HG02884 (cell line): ENCODE results near the gene GLDC.

Experiments
- ATAC-seq: cut with Tn5 transposase; IDR thresholded peaks from one replicate; pipeline ENCODE4 v1.9.1; 2021; ENCODE audit warnings: mild to moderate bottlenecking, moderate library complexity; ENCODE audit not compliant: unreplicated experiment

The GLDC gene

DNA sequence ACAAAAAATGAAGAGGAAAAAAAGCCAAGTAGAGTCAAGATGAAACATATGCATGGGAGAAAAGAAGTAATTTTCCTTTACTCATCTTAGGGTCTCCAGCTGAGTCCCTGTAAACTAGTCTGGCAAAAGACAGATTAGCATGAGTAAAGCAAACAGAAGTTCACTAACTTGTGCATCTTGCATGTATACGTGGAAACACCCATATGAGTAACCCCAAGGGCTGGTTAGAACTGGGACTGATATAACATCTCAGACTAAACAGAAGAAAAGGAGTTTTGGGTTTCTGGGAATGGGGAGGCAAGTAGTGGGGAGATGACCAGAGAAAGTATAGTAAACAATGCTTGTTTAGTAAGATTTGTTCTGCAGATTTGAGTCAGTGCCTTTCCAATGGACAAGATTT, 20.1 kb upstream of the GLDC start:
- ATAC-seq: no peak

DNA sequence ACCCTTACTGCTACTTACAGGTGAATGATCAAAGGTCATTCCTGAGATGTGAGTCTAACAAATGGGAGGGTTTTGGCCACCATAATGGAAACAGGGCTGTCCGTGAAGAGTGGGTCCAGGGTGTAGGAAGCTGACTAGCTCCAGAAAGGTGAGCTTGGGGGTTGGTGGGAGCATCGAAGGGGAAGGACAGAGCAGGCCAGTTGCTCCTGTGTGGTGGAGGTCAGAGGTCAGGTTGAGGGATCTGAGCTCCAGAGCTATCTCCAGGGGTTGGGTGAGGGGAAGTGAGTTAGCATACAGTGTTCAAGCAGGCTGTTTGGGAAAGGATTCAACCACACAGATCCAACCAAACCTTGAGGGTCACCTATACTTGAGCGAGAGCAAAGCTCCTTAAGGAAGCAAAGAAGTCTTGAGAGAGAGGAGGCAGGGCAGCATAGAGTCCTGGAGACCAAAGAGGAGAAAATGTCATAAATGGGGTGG, 18.7 kb upstream of the GLDC start:
- ATAC-seq: no peak

DNA sequence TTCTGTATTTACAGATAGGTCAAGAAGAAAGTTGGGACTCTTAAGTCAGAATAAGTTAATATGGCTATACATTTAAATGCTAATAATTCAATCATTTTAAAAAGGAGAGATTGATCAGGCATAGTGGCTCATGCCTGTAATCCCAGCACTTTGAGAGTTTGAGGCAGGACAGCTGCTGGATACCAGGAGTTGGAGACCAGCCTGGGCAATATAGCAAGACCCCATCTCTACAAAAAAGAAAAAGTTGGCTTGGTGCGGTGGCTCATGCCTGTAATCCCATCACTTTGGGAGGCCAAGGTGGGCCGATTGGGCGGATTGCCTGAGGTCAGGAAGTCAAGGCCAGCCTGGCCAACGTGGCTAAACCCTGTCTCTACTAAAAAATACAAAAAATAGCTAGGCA, 15.0 kb upstream of the GLDC start:
- no peak for ATAC-seq

DNA sequence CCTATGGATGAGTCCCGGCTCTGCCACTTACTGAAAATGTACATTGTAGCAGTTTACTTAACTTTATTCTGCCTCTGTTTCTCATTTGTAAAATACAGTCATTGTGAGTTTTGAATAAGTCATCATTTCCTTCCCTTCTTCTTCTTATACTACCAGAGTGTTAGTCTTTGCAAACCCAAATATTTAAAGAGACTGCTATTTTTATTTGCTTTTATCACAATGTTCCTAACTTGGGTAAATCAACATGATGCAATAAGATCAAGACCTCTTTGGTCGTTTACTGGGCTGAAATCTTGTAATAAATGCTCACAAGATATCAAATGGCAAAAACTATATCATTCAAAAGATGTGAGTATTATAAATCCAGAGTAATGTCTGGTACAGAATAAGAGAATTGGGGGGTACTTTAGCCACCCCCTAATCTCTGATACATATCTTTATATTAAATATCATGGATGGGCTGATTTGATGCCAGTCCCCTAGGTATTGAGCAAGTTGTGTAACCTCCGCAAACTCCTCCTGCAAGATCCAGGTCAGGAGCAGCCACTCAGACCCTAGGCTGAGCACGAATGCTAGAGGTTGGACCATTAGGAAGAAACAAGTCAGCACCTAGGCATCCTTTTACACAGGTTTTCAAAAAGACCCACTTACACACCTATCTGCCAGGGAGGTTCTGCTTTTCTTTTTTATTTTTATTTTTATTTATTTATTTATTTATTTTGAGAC, 13.3 kb upstream of the GLDC start:
- no peak for ATAC-seq

DNA sequence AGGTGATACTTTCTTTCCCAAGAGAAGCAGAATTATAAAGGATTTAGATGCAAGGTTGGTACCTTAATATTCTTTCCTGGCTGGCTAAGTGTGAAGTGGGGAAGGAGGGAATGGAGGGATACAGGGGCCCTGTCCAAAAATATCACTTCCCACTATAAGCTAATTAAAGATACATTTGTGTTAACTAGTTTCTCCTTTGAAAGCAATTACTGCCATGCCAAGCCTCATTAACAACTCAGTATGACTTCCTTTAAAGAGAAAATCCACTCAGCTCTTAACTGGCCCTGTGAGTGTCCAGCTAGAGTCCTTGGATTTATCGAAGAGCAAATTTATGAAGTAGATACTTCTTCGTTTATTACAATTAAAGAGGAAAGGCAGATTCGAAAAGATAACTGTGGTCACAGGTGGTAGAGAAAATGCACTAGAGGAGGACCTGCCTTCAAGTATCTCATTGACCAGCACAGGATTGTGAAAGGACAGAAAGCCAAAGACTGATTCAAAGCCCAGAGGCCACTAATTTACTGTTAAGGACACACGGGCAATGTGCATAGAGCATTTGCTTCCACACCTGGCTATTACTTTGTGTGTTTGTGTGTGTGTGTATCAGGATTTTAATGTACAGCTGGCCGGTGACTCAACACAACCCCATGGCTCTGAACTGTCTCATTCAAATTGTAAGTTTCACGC, 11.2 kb upstream of the GLDC start:
- ATAC-seq: no peak

DNA sequence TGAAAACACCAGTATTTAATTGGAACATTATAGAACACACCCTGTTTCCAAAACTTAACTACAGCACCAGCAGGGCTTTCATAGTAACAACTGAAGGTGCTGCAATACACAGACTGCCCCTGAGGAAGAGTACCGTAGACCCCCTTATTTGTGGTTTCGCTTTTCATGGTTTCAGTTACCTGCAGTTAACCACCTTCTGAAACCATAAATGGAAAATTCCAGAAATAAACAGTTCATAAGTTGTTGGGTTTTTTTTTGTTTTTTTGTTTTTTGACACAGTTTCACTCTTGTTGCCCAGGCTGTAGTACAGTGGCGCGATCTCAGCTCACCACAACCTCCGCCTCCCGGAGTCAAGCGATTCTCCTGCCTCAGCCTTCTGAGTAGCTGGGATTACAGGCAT, 9.5 kb upstream of the GLDC start:
- peak; percentile 87 for ATAC-seq

DNA sequence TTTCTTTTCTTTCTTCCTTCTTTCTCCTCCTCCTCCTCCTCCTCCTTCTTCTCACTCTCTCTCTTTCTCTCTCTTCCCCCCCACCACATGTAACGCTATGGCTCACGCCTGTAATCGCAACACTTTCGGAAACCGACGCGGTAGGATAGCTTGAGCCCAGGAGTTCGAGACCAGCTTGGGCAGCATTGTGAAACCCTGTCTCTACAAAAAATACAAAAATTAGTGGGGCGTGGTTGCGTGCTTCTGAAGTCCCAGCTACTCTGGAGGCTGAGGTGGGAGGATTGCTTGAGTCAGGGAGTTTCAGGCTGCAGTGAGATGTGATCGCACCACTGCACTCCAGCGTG, 736 bp upstream of the GLDC start:
- ATAC-seq: no peak

DNA sequence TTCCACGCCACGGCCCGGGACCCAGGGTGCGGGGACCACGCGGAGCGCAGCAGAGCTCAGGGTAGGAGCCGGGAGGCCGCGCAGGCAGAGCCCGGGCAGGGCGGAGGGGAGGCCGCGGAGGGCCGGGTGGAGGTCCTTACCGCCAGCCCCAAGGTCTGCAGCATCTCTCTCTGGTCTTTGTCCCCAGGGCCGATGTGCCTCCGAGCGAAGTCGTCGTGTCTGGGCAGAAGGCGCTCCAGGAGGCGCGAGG, 499 bp downstream of the GLDC start:
- ATAC-seq: peak; percentile 38

DNA sequence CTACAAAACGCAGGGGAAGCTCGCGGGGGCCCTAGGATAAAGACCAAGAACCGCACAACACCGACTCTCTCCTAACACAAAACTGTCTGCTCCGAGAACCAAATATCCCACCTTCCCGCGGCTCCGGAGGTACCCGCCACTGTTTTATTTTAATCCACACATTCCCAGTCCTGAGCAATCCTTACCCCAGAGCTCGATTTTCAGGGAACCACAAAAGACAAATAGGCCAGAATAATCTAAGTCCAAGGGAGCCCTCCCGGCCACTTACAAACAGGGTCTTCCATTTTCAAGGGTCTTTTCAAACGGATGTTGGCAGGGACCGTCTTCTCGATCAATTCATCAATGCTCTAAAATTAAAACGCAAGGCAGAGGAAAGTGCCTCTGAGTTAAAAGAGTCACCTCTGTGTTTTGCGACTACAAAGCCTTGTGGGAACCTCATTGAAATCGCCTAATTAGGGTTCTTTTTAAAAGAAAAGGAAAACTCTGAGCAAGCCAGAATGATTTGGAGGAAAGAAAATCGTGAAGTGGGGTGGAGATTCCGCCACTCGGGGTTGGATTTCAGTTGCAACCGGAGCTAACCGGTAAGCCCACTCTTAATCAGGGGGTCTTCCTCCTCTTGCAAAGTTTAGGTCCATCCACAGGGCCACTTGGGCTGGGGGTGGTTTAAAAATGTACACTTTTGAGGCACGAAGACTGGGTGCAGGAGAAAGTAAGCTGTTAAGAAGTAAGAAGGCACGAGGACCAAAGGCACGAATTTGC, 1.0 kb downstream of the GLDC start:
- ATAC-seq: no peak

DNA sequence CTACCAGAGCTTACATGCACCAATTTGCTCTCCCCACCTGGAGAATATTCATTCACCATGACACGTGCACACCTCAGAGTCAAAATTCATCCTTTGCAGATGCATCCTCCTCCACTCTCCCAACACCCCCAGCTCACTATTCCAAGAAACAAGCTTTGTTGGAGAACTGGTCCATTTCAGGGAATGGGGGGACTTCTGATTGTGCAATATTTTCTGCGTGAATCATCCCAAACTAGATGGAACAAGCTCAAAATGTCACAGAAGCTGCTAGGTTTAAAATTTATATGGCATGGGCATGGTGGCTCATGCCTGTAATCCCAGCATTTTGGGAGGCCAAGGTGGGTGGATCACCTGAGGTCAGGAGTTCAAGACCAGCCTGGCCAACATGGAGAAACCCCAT, 3.6 kb downstream of the GLDC start:
- no peak for ATAC-seq

DNA sequence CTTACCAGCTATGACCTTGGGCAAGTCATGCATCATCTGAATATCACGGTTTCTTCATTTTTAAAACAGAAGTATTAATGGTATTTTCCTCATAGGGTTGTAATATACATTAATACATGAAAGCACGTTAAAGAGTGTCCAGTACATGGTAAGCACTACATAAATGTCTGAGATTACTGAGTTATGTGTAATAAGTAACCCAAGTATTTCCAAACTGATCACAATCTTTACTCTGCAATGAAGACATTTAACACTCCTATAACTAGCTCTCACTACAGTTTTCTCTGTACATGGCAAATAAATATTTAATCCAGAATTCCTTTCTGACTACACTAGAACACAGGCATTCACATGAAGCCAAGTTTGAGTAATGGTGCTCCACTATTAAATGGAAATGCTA, 4.0 kb downstream of the GLDC start:
- ATAC-seq: no peak

DNA sequence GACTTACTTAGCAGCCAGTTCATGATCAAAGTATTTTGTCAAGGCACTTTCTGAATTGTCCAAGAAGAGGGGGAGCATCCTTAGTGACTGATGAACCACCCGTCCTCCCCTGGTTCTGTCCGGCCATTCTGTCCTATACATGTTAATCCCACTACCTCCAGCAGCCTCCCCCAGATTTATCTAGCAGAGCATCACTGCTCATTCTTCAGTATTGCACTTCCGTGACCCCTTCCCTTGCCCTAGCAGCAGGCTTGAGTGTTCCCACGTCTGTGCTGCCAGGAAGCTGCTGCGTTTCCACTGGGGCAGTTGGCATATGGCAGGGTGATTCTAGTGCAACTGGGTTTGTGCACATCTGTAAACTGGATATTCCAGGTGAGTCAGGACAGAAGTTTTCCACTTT, 4.5 kb downstream of the GLDC start:
- no peak for ATAC-seq

DNA sequence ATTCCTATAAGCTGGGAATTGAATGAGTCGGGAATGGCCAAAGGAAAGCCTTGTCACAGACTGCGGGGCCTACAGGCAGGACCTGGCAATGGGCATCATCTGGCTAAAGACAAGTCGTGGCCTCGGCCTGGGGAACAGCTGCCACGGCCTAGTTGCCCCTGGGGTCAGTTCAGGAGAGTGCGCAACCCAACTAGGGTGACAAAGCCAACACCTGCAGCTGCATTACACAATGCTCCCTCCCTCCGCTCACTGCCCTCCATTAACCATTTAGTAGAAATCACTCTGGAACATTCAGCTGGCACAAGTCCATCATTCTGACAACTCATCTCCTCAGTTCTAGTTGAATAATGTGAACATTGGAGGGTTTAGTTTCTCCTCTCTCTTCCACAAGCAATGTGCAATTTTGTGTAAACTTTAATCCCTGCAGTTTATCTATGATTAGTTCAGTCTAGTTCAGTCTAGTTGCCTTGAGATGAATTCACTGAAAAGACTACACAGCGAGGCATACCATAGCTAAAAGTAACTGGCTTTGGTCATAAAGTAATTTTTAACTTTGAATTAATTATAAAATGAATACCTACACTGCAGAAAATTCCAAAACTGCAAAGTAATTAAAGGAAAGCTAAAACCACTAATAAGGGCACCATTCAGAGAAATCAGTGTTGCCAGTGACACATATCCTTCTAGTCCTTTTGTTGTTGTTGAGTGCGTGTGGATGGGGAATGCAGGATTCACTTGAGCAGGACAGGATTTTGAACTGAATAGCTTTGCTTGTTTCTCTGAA, 5.1 kb downstream of the GLDC start:
- ATAC-seq: no peak

DNA sequence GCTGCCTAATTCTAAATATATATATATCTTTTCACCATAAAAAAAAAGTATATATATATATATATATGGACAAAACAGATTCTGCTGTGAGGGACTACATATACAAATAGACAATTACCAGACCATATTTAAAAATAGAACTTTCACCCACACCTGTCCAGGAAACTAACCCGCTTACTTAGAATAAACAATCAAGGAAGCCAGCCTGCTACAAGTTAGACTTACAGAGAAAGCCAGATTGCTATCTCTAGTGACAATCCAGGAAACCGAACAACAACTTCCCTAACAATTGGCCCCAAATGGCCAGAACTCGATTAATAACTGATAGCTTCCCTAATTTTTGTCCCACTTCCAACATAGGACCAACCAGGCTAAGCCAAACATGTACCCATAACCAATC, 5.9 kb downstream of the GLDC start:
- no peak for ATAC-seq

DNA sequence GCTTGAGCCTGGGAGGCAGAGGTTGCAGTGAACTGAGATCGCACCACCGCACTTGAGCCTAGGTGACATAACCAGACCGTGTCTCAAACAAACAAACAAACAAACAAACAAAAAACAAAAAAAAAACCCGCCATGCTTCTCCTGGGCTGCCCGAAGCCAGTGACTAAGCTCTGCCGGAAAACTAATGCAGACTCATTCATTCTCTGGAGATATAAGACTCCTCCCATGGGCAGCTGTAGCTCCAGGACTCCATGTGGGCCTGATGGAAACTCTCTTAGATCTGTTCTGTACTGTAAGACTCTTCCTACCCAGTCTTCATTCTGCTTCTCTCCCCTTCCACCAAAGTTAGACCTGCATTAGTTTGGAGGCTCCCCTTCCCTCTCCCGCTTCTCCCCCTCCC, 11.1 kb downstream of the GLDC start:
- no peak for ATAC-seq

DNA sequence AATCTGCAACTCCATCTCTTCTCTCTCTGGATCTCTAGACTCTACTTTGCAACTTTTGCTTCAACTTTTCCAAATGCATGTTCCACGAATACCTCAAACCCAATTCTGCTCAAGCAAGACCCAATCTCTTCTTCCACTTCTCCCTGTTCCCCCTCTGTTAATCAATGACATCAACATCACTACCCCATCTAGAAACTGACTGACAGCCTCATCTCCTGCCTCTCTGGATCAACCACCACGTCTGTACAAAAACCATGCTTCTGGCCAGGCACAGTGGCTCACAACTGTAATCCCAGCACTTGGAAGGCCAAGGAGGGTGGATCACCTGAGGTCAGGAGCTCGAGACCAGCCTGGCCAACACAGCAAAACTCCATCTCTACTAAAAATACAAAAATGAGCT, 12.2 kb downstream of the GLDC start:
- ATAC-seq: no peak

DNA sequence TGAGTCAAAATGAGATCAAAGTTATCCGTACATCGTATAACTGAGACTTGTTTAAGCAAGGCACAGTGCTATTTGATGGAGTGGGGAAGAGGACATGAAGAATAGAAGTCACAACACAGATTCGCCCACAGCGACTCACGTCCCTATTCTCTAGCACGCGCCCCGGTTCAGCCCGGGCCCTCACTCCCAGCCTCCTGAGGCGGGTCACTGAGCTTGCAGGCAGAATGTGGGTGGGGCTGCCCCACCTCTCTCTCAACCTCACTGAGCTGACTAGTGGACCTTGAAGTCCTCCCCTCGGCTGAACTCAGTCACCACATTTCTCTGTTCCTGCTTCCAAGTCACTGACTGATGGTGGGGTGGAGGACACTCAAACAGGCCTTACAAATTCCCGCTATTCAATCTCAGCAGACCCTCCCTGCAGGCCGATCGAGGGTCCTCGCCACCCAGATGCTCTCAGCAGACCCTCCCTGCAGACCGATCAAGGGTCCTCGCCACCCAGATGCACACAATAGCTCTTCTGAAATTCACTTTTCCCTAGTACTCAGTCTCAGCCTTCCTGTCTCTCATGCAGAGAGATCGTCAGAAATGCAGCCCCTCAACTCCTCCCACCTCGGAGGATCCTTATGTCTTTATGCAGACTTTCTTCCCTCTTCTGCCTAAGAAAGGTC, 12.9 kb downstream of the GLDC start:
- peak; percentile 97 for ATAC-seq

DNA sequence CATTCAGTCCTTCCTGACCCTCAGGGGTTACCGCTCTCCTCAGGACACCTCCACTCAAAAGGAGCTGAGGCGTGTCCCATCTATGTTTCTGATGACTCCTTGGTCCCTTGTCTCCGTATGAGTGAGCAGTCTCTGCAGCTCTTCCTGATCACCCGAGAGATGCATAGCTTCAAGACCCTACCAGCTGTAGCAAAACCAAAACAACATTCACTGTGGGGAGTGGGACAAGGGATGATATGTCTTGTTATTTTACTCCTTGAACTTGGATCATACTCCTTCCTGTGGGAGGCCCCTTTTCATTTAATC, 14.4 kb downstream of the GLDC start:
- ATAC-seq: no peak

DNA sequence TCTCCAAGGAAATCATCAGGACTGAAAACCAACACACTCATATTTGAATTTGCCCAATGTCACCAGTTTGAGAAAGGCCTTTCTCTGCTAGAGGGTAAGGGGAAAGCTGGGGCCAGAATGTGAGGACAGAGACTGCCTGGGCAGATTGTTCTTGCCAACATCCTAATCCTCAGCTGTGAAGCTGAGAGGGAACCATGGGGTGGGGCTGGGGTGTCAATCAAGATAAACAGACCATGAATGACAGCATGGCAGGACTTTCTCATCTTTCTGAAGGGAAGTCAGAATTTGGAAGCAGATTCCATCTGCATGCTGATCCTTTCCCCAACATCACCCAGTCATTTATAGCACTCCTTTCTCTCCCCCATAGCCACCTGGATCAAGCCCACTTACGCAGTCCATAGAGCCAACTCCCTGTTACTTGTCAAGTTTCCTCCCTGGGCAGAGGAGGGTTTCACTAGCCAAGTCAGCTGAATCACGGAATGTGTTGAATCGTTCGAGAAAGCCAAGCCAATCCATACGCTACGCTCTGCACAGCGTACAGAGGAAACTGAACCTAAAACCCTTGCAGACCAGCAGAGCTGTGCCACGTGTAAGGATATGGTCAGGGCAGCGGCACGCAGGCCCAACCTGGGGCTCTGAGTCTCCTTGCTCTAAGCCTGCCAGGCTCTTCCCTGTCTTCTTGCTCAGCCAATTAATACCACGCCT, 14.9 kb downstream of the GLDC start:
- ATAC-seq: no peak

DNA sequence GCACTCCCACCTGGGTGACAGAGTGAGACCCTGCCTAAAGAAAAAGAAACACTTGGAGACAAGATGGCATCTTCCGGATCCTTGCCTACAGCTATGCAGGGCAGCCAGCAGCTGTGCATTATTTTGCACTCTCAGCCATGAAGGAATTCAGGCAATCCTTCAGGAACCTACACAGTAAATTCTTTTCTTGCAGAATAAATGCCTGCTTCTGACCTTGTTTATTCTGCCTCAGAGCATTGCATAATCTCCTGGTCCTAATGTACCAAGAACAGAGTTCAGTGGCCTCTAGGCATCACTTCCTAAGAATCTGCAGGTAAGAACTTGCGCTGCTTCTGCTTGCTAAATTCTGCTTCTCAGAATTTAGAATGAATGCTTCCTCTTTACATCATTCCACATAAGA, 16.8 kb downstream of the GLDC start:
- no peak for ATAC-seq

DNA sequence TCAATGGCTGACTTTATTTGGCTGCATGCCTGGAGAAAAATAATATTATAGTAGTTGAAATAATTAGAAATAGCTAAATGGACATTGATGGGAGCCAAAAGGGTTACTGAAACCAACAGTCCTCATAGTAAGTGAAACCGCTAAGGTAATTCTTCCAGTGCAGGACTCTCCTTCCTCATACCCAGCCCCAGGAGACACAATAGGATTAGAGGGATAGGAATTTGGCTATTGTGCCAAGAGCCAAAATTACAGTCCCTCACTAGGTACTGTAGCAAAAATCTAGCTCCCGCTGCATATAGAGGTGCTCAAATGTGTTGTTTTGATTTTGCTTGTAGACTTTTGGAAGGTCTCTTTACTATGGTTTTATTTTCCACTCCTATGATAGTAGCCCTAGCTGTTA, 20.2 kb downstream of the GLDC start:
- no peak for ATAC-seq
